Ishikawa (cell line): ENCODE results near the gene PPP1CB.

Source experiments
- EGR1 ChIP-seq: IDR thresholded peaks from 2 replicates; pipeline ENCODE4 v1.6.1; 2012
- EP300 ChIP-seq: IDR thresholded peaks from 2 replicates; pipeline ENCODE4 v1.6.1; 2012; ENCODE audit warnings: borderline replicate concordance
- MAX ChIP-seq: IDR thresholded peaks from 2 replicates; pipeline ENCODE4 v1.6.1; 2012
- RAD21 ChIP-seq: IDR thresholded peaks from 2 replicates; pipeline ENCODE4 v1.6.1; 2012; ENCODE audit warnings: low read depth
- TCF12 ChIP-seq: IDR thresholded peaks from 2 replicates; pipeline ENCODE4 v1.6.1; 2012; ENCODE audit warnings: low read depth

- TF ChIP-seq MAX (no peak), EP300 (no peak), EGR1 (no peak), RAD21 (no peak), TCF12 (no peak)
Observed at GRCh38 chr2:28745225-28745624, 6.4 kb upstream of the PPP1CB start.
